H9 (cell line): ENCODE measurements around the gene CDH22. TPM values are rescaled to one million over a fixed set of nuclear protein-coding genes. Genes with fewer than 3 reads are reported as not detected.

Source experiments
- DNase-seq: peaks from one replicate; pipeline ENCODE4 v3.0.0-alpha.2; 2017
- H2AFZ ChIP-seq: one replicate; pipeline ENCODE4 v1.6.1; 2013; ENCODE audit warnings: mild to moderate bottlenecking, low read length, control low read depth, moderate library complexity
- H2AK5ac ChIP-seq: 2 replicates; pipeline ENCODE4 v1.6.1; 2013; ENCODE audit warnings: low read length, control low read depth, mixed read lengths; ENCODE audit not compliant: insufficient read length
- H2BK120ac ChIP-seq: one replicate; pipeline ENCODE4 v1.6.1; 2013; ENCODE audit warnings: low read depth, mild to moderate bottlenecking, low read length, control low read depth, inconsistent platforms; ENCODE audit not compliant: poor library complexity, severe bottlenecking
- H2BK12ac ChIP-seq: 2 replicates; pipeline ENCODE4 v1.6.1; 2013; ENCODE audit warnings: low read length, control low read depth, mixed read lengths, low read depth; ENCODE audit not compliant: insufficient read length
- H2BK15ac ChIP-seq: 2 replicates; pipeline ENCODE4 v1.6.1; 2013; ENCODE audit warnings: low read depth, low read length, control low read depth
- H2BK20ac ChIP-seq: one replicate; pipeline ENCODE4 v1.6.1; 2013; ENCODE audit warnings: low read depth, mild to moderate bottlenecking, low read length, control low read depth, inconsistent platforms; ENCODE audit not compliant: poor library complexity, severe bottlenecking
- H2BK5ac ChIP-seq: 2 replicates; pipeline ENCODE4 v1.6.1; 2013; ENCODE audit warnings: low read length, control low read depth, mixed read lengths; ENCODE audit not compliant: insufficient read length
- H3K14ac ChIP-seq: 2 replicates; pipeline ENCODE4 v1.6.1; 2013; ENCODE audit warnings: low read length, control low read depth; ENCODE audit not compliant: insufficient read depth
- H3K18ac ChIP-seq: 2 replicates; pipeline ENCODE4 v1.6.1; 2013; ENCODE audit warnings: low read depth, mild to moderate bottlenecking, mixed read lengths, low read length, control low read depth; ENCODE audit not compliant: insufficient read length
- H3K23ac ChIP-seq: 2 replicates; pipeline ENCODE4 v1.6.1; 2013; ENCODE audit warnings: low read length, control low read depth, mixed read lengths, low read depth; ENCODE audit not compliant: insufficient read length
- H3K23me2 ChIP-seq: 2 replicates; pipeline ENCODE4 v1.6.1; 2013; ENCODE audit warnings: low read depth, mild to moderate bottlenecking, mixed read lengths, low read length, control low read depth; ENCODE audit not compliant: insufficient read length, poor library complexity, severe bottlenecking
- H3K27ac ChIP-seq: 2 replicates; pipeline ENCODE4 v1.5.1; 2013; ENCODE audit warnings: low read length, control low read depth, mixed read lengths, low read depth; ENCODE audit not compliant: insufficient read length
- H3K27me3 ChIP-seq: 2 replicates; pipeline ENCODE4 v1.6.1; 2013; ENCODE audit warnings: low read length, control low read depth, inconsistent platforms; ENCODE audit not compliant: insufficient read depth
- H3K4ac ChIP-seq: 2 replicates; pipeline ENCODE4 v1.6.1; 2013; ENCODE audit warnings: low read depth, mild to moderate bottlenecking, control low read depth, inconsistent platforms, low read length, moderate library complexity
- H3K4me1 ChIP-seq: 2 replicates; pipeline ENCODE4 v1.6.1; 2013; ENCODE audit warnings: low read length, control low read depth, inconsistent platforms; ENCODE audit not compliant: insufficient read depth
- H3K4me2 ChIP-seq: 2 replicates; pipeline ENCODE4 v1.6.1; 2013; ENCODE audit warnings: low read length, control low read depth, mixed read lengths; ENCODE audit not compliant: insufficient read length, insufficient read depth
- H3K56ac ChIP-seq: 2 replicates; pipeline ENCODE4 v1.6.1; 2013; ENCODE audit warnings: low read depth, mild to moderate bottlenecking, mixed read lengths, low read length, control low read depth; ENCODE audit not compliant: insufficient read length
- H3K79me1 ChIP-seq: 2 replicates; pipeline ENCODE4 v1.6.1; 2013; ENCODE audit warnings: low read depth, mild to moderate bottlenecking, moderate library complexity, low read length, control low read depth, inconsistent platforms; ENCODE audit not compliant: insufficient read depth, poor library complexity, severe bottlenecking
- H3K79me2 ChIP-seq: 2 replicates; pipeline ENCODE4 v1.6.1; 2013; ENCODE audit warnings: low read length, control low read depth, inconsistent platforms; ENCODE audit not compliant: insufficient read depth
- H3K9ac ChIP-seq: 2 replicates; pipeline ENCODE4 v1.6.1; 2013; ENCODE audit warnings: low read length, control low read depth, mixed read lengths; ENCODE audit not compliant: insufficient read length; ENCODE audit errors: extremely low read depth
- H3K9me3 ChIP-seq: one replicate; pipeline ENCODE4 v1.6.1; 2013; ENCODE audit warnings: low read depth, low read length, inconsistent platforms; ENCODE audit not compliant: control insufficient read depth
- H3T11ph ChIP-seq: one replicate; pipeline ENCODE4 v1.6.1; 2013; ENCODE audit warnings: mild to moderate bottlenecking, low read length, control low read depth, inconsistent platforms
- H4K20me1 ChIP-seq: one replicate; pipeline ENCODE4 v1.6.1; 2013; ENCODE audit not compliant: control insufficient read depth, insufficient read length, insufficient read depth
- H4K5ac ChIP-seq: 2 replicates; pipeline ENCODE4 v1.6.1; 2013; ENCODE audit warnings: low read depth, mild to moderate bottlenecking, mixed read lengths, low read length, control low read depth; ENCODE audit not compliant: insufficient read length
- H4K8ac ChIP-seq: replicated peaks from 2 replicates; pipeline ENCODE4 v1.6.1; 2013; ENCODE audit warnings: low read length, control low read depth, mixed read lengths, low read depth; ENCODE audit not compliant: insufficient read length
- H4K91ac ChIP-seq: 2 replicates; pipeline ENCODE4 v1.6.1; 2013; ENCODE audit warnings: low read depth, mild to moderate bottlenecking, moderate library complexity, mixed read lengths, low read length, control low read depth; ENCODE audit not compliant: insufficient read length
- H3K27ac Mint-ChIP-seq, 3 experiments: 2 replicates in 2 of 3; 3 replicates in 1 of 3; pipeline ENCODE4 v1.8.0; 2020 to 2021; ENCODE audit warnings: mixed read lengths in 3 of 3, mild to moderate bottlenecking in 1 of 3, moderate library complexity in 1 of 3
- H3K27me3 Mint-ChIP-seq: 2 replicates; pipeline ENCODE4 v1.8.0; 2021; ENCODE audit warnings: low read depth, mild to moderate bottlenecking, moderate library complexity, mixed read lengths
- H3K36me3 Mint-ChIP-seq, 3 experiments: 2 replicates in 2 of 3; 3 replicates in 1 of 3; pipeline ENCODE4 v1.8.0; 2020 to 2021; ENCODE audit warnings: low read depth in 3 of 3, mixed read lengths in 3 of 3; ENCODE audit not compliant: insufficient read depth in 1 of 3
- H3K4me1 Mint-ChIP-seq, 2 experiments: 2 replicates each; pipeline ENCODE4 v1.8.0; 2020; ENCODE audit warnings: mixed read lengths in 2 of 2
- H3K4me3 Mint-ChIP-seq, 2 experiments: 2 replicates in 1 of 2; 3 replicates in 1 of 2; pipeline ENCODE4 v1.8.0; 2020 to 2021; ENCODE audit warnings: mild to moderate bottlenecking in 2 of 2, mixed read lengths in 2 of 2, moderate library complexity in 1 of 2
- H3K9me3 Mint-ChIP-seq, 2 experiments: 2 replicates in 1 of 2; 3 replicates in 1 of 2; pipeline ENCODE4 v1.8.0; 2020; ENCODE audit warnings: mild to moderate bottlenecking in 2 of 2, mixed read lengths in 2 of 2, moderate library complexity in 1 of 2
- WGBS: extraction: QIAGEN DNeasy Blood & Tissue Kit; methylation state at CpG from one replicate; pipeline ENCODE4 v1.1.7; 2013; ENCODE audit warnings: missing lambda C conversion rate, low lambda C conversion rate, mixed read lengths; ENCODE audit not compliant: insufficient read length; ENCODE audit errors: extremely low coverage; 5-methylcytosine and 5-hydroxymethylcytosine counted together
- total RNA-seq: library from RNA; stranded (reverse); gene quantifications from 2 replicates; pipeline ENCODE4 v1.2.1, GENCODE V29; 2021
- TF ChIP-seq, protein P1 (sequence below): fragments of 200-600 bp; sonication (generic); conservative IDR thresholded peaks from 3 replicates; pipeline ENCODE4 v1.8.0; 2021; ENCODE audit warnings: antibody characterized with exemption, mild to moderate bottlenecking

The CDH22 gene
- total RNA-seq, 1 experiment from 2014 or later: not detected

DNA sequence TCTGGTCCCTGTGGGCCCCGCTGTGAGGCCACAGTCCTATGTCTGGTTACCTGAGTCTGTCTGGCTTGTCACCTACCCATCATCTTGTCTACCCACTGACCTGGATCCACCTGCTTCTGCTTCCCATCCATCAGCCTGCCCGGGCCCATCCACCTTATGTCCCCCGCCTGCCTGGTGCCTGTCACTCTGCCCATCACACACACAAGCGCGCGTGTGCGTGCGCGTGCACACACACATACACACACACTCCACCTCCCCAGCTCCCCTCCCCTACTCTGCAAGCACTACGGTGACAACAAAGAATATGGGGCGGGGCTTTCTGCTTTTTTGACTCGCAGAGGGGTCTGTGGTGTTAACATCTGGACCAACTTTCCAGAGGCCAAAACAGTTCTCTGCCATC lies 8.0 kb downstream of the CDH22 start:
- H3K4me2 ChIP-seq: no peak overlapping the region
- no peak overlapping the region for H2AFZ ChIP-seq
- Mint-ChIP-seq H3K4me1 (peaks cover 3 to 24% of the 10 kb centered on the region in 2 experiments; a peak in 3 of 4 replicates), H3K4me3 (no peak overlapping the region), H3K36me3 (no peaks in the 10 kb centered on the region), H3K27ac (no peak overlapping the region), H3K9me3 (no peaks in the 10 kb centered on the region), H3K27me3 (peaks cover 60% of the 10 kb centered on the region)
- H2BK120ac ChIP-seq: no peak overlapping the region
- H3K27me3 ChIP-seq: no peaks in the 10 kb centered on the region
- H2BK15ac ChIP-seq: no peak overlapping the region
- no peak overlapping the region for H3K9ac ChIP-seq
- H4K5ac ChIP-seq: no peak overlapping the region
- no peaks in the 10 kb centered on the region for H3K4me1 ChIP-seq
- TF ChIP-seq, protein P1, sequence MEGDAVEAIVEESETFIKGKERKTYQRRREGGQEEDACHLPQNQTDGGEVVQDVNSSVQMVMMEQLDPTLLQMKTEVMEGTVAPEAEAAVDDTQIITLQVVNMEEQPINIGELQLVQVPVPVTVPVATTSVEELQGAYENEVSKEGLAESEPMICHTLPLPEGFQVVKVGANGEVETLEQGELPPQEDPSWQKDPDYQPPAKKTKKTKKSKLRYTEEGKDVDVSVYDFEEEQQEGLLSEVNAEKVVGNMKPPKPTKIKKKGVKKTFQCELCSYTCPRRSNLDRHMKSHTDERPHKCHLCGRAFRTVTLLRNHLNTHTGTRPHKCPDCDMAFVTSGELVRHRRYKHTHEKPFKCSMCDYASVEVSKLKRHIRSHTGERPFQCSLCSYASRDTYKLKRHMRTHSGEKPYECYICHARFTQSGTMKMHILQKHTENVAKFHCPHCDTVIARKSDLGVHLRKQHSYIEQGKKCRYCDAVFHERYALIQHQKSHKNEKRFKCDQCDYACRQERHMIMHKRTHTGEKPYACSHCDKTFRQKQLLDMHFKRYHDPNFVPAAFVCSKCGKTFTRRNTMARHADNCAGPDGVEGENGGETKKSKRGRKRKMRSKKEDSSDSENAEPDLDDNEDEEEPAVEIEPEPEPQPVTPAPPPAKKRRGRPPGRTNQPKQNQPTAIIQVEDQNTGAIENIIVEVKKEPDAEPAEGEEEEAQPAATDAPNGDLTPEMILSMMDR: no peak
- H2AK5ac ChIP-seq: no peak overlapping the region
- no peak overlapping the region for H3K56ac ChIP-seq
- H3K79me2 ChIP-seq: no peaks in the 10 kb centered on the region
- no CpG with 5 or more reads among the region's 12 CpGs for WGBS
- no peak overlapping the region for H4K8ac ChIP-seq
- H3K4ac ChIP-seq: no peak overlapping the region
- no peaks in the 10 kb centered on the region for H3K9me3 ChIP-seq
- no peak overlapping the region for H2BK20ac ChIP-seq
- H4K20me1 ChIP-seq: no peaks in the 10 kb centered on the region
- H3K27ac ChIP-seq: no peak overlapping the region
- H3K14ac ChIP-seq: no peak overlapping the region
- no peaks in the 10 kb centered on the region for H3K79me1 ChIP-seq
- H3K23ac ChIP-seq: no peak overlapping the region
- H3T11ph ChIP-seq: no peak overlapping the region
- no peak overlapping the region for H2BK12ac ChIP-seq
- H4K91ac ChIP-seq: no peak overlapping the region
- no peak overlapping the region for H2BK5ac ChIP-seq
- H3K18ac ChIP-seq: no peak overlapping the region
- no peak for DNase-seq
- H3K23me2 ChIP-seq: no peaks in the 10 kb centered on the region
